Naive thymus-derived CD8-positive, alpha-beta T cell (primary cell): ENCODE data around the gene PLPP4. TPM values are rescaled to one million over a fixed set of nuclear protein-coding genes. Genes with fewer than 3 reads are reported as not detected.
"Not testable (repeated sequence)": the region's sequence is repeated elsewhere in the genome, so short reads cannot be mapped to it uniquely, and the experiment has no call there.

Experiments
- ATAC-seq, 2 donors: fragments of 150-1000 bp; cut with Tn5 transposase in 1 of 2; sonication (Bioruptor Pico), chemical (Tn5 transposase) in 1 of 2; 1 replicate in 1 of 2; 2 replicates in 1 of 2; pipeline ENCODE4 v1.10.0; 2021; ENCODE audit warnings: mild to moderate bottlenecking in 2 of 2, moderate library complexity in 2 of 2
- POLR2A ChIA-PET: fragments of 350-600 bp; sonication (Branson Sonifier 250); formaldehyde crosslinking; loops from one replicate; lab custom pipeline; 2021; ENCODE audit warnings: antibody characterized with exemption; lab: Charles Lee
- DNase-seq, 10 donors: peaks; one replicate each; pipeline versions ENCODE4 v3.0.0 to v3.0.0-alpha.2; 2020 to 2022
- H3K27ac Mint-ChIP-seq, 10 donors: one replicate each; pipeline ENCODE4 v1.8.0; 2020 to 2022; ENCODE audit warnings: mild to moderate bottlenecking in 10 of 10, mixed read lengths in 10 of 10, moderate library complexity in 4 of 10, inconsistent platforms in 1 of 10
- H3K27me3 Mint-ChIP-seq, 5 donors: one replicate each; pipeline ENCODE4 v1.8.0; 2021 to 2022; ENCODE audit warnings: mixed read lengths in 5 of 5
- H3K36me3 Mint-ChIP-seq, 3 donors: one replicate each; pipeline ENCODE4 v1.8.0; 2020 to 2022; ENCODE audit warnings: mixed read lengths in 3 of 3, mild to moderate bottlenecking in 2 of 3, inconsistent platforms in 1 of 3
- H3K4me1 Mint-ChIP-seq, 4 donors: one replicate each; pipeline ENCODE4 v1.8.0; 2021 to 2022; ENCODE audit warnings: mixed read lengths in 4 of 4
- H3K4me3 Mint-ChIP-seq, 10 donors: one replicate each; pipeline ENCODE4 v1.8.0; 2020 to 2022; ENCODE audit warnings: mild to moderate bottlenecking in 10 of 10, mixed read lengths in 10 of 10, moderate library complexity in 6 of 10, inconsistent platforms in 1 of 10
- H3K9me3 Mint-ChIP-seq, 9 donors: one replicate each; pipeline ENCODE4 v1.8.0; 2020 to 2022; ENCODE audit warnings: mixed read lengths in 9 of 9, mild to moderate bottlenecking in 3 of 9, inconsistent platforms in 1 of 9, moderate library complexity in 1 of 9
- polyA plus RNA-seq, 3 donors: library from polyadenylated mRNA; unstranded; fragments of 300-500 nt; fragmentation: Illumina TruSeq; gene quantifications; one replicate each; pipeline ENCODE4 v1.2.3, GENCODE V29; 2021
- total RNA-seq, 8 experiments: library from RNA in 2 of 8; stranded (reverse) in 2 of 8; gene quantifications; one replicate each; pipeline ENCODE4 v1.2.3 and lab custom pipeline; 2021 to 2026

PLPP4 gene
- total and polyA plus RNA-seq, 5 experiments from 2014 or later = not detected

DNA sequence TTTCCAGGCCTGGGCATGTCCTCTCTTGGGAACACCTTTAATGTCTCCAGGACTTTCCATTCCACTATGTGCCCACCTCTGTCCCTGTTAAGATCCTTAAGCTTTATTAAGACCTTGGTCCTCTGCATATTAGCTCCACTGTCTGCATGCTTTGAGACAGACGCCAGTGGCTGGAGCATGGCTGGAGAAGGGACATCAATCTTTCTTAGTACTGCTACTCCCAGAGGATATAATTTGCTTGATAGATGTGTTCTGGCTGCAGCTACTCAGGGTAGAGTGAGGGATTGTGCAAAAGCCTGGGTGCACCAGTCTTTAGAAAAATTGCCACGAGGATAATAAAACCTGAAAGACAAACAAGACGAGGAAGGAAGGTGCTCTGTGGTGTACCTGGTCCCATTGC, 42.9 kb downstream of the PLPP4 start:
- Mint-ChIP-seq H3K4me3 (no peak overlapping the region), H3K27me3 (peaks cover 0 to 10% (median 2%) of the 10 kb centered on the region in 5 donors)
- no peak for DNase-seq

DNA sequence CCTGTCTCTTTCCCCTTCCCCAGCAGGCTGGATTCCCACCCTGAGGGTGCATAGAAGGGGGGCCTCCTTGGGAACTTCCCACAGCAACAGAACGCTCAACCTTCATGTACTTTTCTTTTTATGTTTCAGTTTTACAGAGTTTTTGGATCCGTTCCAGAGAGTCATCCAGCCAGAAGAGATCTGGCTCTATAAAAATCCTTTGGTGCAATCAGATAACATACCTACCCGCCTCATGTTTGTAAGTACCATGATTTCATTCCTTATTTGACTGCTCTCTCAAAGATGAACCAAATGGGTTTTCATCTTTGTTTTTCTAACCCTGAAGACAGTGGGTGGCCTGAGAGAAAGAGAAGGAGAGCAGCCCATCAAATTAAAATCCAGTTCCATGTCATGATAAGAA, 46.7 kb downstream of the PLPP4 start:
- POLR2A ChIA-PET = no interaction called here
- peaks cover 0 to 21% (median 5%) of the 10 kb centered on the region in 5 donors for H3K27me3 Mint-ChIP-seq
- no peaks in the 10 kb centered on the region for H3K36me3 Mint-ChIP-seq
- DNase-seq = no peak
- peaks cover 0 to 4% (median 0%) of the 10 kb centered on the region in 9 donors for H3K9me3 Mint-ChIP-seq
- H3K4me1 Mint-ChIP-seq = no peaks in the 10 kb centered on the region
- no peak overlapping the region for H3K4me3 Mint-ChIP-seq
- H3K27ac Mint-ChIP-seq = no peak overlapping the region
- ATAC-seq = no peak

More for the DNA sequence above, 42.9 kb downstream of the PLPP4 start:
- Mint-ChIP-seq H3K27ac (no peak overlapping the region), H3K36me3 (no peaks in the 10 kb centered on the region), H3K4me1 (no peaks in the 10 kb centered on the region), H3K9me3 (peaks cover 0 to 4% (median 0%) of the 10 kb centered on the region in 9 donors)
- no peak for ATAC-seq
- POLR2A ChIA-PET = no interaction called here

DNA sequence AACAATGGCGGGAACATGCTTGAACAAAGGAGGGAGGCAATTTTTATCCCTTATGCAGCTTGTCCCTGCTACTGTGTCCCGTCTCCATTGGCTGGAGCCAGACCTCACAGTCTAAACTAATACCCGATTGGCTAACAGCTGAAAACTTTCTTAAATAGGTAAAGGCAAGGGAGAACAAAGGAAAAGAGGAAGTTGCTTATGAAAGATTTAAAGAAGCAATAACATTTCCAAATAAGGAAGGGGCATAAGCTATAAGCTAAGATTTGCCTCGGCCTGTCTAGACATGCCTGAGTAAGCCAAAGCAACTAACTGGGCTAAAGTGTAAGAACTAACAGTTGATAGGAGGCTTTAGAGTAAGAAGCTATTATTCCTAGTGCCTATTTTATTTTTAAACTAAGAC, 47.2 kb downstream of the PLPP4 start:
- POLR2A ChIA-PET, H3K9me3 Mint-ChIP-seq, H3K4me3 Mint-ChIP-seq, H3K36me3 Mint-ChIP-seq, ATAC-seq, DNase-seq, H3K4me1 Mint-ChIP-seq, H3K27ac Mint-ChIP-seq: not testable (repeated sequence)
- H3K27me3 Mint-ChIP-seq = peaks cover 0 to 21% (median 5%) of the 10 kb centered on the region in 5 donors

DNA sequence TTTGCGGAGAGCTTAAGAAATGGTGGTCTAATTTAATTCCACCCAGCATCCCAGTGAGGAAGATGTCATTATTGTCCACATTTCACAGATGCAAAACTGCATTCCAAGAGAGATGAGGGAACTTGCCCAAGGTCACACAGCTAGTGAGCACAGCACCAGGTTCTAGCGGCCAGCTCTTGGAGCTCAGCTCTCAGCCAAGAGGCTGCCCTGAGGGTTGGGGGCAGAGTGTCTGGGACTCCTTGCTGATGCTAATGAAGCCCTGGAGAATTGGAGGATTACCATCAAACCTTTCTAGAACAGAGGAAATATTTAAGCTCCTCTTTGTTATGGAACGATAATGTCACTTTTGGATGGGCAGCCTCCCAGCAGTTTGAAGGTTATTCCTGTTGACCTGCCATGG, 48.0 kb downstream of the PLPP4 start:
- DNase-seq (no peak), ATAC-seq (no peak)
- H3K4me1 Mint-ChIP-seq = no peaks in the 10 kb centered on the region
- no peak overlapping the region for H3K27ac Mint-ChIP-seq
- POLR2A ChIA-PET = no interaction called here
- H3K4me3 Mint-ChIP-seq = no peak overlapping the region
- no peaks in the 10 kb centered on the region for H3K36me3 Mint-ChIP-seq
- H3K27me3 Mint-ChIP-seq = peaks cover 0 to 16% (median 5%) of the 10 kb centered on the region in 5 donors
- H3K9me3 Mint-ChIP-seq = peaks cover 0 to 4% (median 0%) of the 10 kb centered on the region in 9 donors

DNA sequence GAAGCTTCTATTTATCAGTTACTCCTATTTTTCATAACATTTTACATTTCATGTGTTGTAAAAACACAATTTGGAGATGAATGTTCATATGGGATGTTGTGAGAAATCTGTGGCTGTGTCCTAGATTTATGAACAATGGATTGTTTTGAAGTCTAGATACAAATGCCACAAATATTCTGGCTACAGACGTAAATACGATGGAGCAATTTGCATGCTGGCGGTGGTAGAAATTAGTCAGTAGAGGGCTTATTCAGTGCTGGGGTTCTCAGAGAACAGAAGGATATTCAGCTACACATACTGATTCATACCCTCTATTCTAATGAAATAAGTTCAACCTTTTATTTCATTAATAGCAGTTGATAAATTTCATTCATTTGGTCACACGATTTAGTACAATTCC, 48.8 kb downstream of the PLPP4 start:
- DNase-seq (no peak), ATAC-seq (no peak)
- Mint-ChIP-seq H3K9me3 (peaks cover 0 to 4% (median 0%) of the 10 kb centered on the region in 9 donors), H3K36me3 (no peaks in the 10 kb centered on the region), H3K27ac (no peak overlapping the region), H3K27me3 (peaks cover 0 to 19% (median 5%) of the 10 kb centered on the region in 5 donors), H3K4me1 (no peaks in the 10 kb centered on the region), H3K4me3 (no peak overlapping the region)
- POLR2A ChIA-PET = no interaction called here

DNA sequence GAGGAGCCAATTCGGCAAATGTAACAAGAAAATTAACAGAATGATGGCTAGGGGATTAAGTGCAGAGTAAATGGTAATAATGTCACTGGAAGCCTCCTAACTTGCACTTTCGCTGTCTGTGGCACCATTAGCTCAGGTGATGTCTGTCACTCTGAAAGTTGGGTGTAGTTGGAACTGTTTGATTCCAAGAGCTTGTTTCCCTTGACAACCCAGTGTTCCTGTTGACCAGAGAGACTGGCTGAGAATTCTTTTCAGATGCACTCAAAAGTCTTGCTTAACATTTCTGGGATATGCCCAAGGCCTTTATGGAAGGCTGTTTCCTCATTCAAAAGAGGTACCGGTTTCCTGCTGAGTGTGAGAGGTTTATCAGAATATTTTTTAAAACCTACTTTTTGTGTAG, 49.6 kb downstream of the PLPP4 start:
- Mint-ChIP-seq H3K27me3 (peaks cover 0 to 19% (median 5%) of the 10 kb centered on the region in 5 donors), H3K36me3 (no peaks in the 10 kb centered on the region), H3K9me3 (peaks cover 0 to 4% (median 0%) of the 10 kb centered on the region in 9 donors), H3K4me1 (no peaks in the 10 kb centered on the region), H3K4me3 (no peak overlapping the region), H3K27ac (no peak overlapping the region)
- no peak for ATAC-seq
- DNase-seq = no peak
- POLR2A ChIA-PET = no interaction called here

DNA sequence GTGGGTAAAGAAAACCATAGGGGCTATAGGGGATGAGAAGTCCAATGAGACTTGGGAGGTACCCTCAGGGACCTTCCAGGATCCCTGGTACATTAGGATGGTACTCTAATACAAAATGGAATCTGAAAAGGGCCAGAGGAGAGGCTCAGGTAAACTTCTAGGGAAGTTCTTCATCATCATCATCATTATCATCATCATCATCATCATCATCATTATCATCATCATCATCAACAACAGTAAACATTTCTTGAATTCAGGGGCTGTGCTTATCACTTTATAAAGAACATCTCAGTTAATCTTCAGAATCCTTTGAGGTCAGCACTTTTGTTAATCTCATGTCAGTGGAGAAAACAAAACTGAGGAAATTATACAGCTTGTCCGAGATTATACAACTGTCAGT, 50.1 kb downstream of the PLPP4 start:
- ATAC-seq (no peak), DNase-seq (no peak)
- H3K9me3 Mint-ChIP-seq = peaks cover 0 to 4% (median 0%) of the 10 kb centered on the region in 9 donors
- H3K36me3 Mint-ChIP-seq = no peaks in the 10 kb centered on the region
- no peak overlapping the region for H3K4me3 Mint-ChIP-seq
- no peaks in the 10 kb centered on the region for H3K4me1 Mint-ChIP-seq
- POLR2A ChIA-PET = no interaction called here
- peaks cover 0 to 19% (median 5%) of the 10 kb centered on the region in 5 donors for H3K27me3 Mint-ChIP-seq
- no peak overlapping the region for H3K27ac Mint-ChIP-seq

DNA sequence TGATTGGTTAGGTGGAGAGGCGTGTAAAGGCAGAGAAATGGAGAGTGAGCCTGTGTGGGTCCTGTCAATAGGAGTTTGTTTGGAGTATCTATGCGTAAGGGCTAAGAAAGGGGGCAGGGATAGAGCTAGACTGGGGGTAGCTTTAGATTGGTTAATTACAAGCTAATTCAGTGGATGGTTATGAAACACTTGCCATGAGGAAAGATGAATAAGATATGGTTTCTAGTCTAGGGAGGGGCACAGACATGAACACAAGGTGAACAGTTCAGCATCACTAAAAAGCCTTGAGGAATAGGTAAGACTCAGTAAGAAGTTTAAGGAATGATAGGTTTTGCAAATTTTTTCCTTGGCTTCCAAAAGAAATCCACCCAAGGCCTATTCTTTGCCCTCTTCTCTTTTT, 50.6 kb downstream of the PLPP4 start:
- POLR2A ChIA-PET = no interaction called here
- H3K9me3 Mint-ChIP-seq = peaks cover 0 to 4% (median 0%) of the 10 kb centered on the region in 9 donors
- no peak for ATAC-seq
- no peak overlapping the region for H3K4me3 Mint-ChIP-seq
- H3K27me3 Mint-ChIP-seq = peaks cover 0 to 19% (median 5%) of the 10 kb centered on the region in 5 donors
- no peak for DNase-seq
- no peaks in the 10 kb centered on the region for H3K4me1 Mint-ChIP-seq
- H3K27ac Mint-ChIP-seq = no peak overlapping the region
- no peaks in the 10 kb centered on the region for H3K36me3 Mint-ChIP-seq

DNA sequence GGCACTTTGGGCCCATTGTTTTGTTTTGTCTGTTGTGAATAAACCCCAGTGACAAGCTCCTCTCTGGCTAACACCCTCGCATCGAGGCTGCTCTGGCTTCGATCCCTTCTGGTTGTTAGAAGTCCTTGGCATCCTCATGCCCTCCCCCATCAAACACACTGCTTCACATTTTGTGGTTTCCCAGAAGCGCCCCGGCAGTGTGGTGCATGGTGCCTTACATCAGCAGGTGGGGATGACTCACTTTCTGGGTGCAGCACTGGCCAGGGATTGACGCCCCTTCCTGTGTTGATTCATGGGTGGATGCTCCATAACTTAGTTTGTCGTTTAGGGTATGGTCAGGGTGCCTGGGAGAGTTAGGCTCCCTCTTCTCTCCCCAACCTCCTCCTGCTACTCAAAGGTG, 51.4 kb downstream of the PLPP4 start:
- ATAC-seq (no peak), DNase-seq (no peak)
- Mint-ChIP-seq H3K27ac (no peak overlapping the region), H3K4me1 (no peaks in the 10 kb centered on the region), H3K36me3 (no peaks in the 10 kb centered on the region), H3K4me3 (no peak overlapping the region), H3K27me3 (peaks cover 0 to 20% (median 5%) of the 10 kb centered on the region in 5 donors), H3K9me3 (peaks cover 0 to 7% (median 0%) of the 10 kb centered on the region in 9 donors)
- POLR2A ChIA-PET = no interaction called here

DNA sequence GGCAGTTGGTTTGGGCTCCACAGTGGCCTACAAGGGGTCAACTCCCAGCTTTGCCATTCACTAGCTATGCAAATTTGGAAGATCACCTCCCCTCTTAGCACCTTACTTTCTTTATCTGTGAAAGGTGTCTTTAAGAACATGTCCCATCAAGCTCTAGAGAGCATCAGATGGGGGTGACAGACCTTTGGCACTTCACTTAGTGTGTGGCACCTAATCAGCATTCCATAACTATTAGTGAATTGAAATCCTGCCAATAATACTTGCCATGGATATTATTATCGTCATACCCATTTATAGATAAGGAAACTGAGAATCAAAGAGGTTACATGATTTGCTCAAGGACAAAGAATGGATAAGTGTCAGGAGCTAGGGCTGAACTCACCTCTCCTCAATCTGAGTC, 51.9 kb downstream of the PLPP4 start:
- H3K27me3 Mint-ChIP-seq = peaks cover 0 to 20% (median 5%) of the 10 kb centered on the region in 5 donors
- no peaks in the 10 kb centered on the region for H3K4me1 Mint-ChIP-seq
- H3K4me3 Mint-ChIP-seq = no peak overlapping the region
- ATAC-seq = no peak
- POLR2A ChIA-PET = no interaction called here
- H3K9me3 Mint-ChIP-seq = peaks cover 0 to 12% (median 0%) of the 10 kb centered on the region in 9 donors
- H3K27ac Mint-ChIP-seq = no peak overlapping the region
- no peaks in the 10 kb centered on the region for H3K36me3 Mint-ChIP-seq
- no peak for DNase-seq

DNA sequence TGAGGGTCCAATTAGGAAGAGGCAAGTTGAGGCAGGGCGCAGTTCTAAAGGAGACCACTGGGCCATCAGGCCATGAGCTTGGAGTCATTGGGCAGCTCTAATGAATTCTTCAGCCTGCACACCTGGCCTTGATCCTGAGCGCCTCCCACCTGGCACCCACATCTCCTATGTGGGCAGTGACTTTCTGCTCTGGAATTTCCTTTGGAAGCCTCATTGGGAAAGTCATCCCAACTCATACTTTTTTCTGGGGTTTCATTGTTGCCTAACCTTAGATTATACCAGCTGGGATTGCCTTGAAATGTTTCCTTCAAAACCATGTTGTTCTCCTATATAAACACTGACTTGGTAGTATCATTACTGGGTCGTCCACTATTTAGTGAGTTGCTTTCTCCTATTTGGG, 54.1 kb downstream of the PLPP4 start:
- DNase-seq = no peak
- Mint-ChIP-seq H3K27me3 (peaks cover 0 to 17% (median 5%) of the 10 kb centered on the region in 5 donors), H3K36me3 (no peaks in the 10 kb centered on the region), H3K27ac (no peak overlapping the region), H3K4me3 (no peak overlapping the region), H3K9me3 (peaks cover 0 to 18% (median 2%) of the 10 kb centered on the region in 9 donors), H3K4me1 (no peaks in the 10 kb centered on the region)
- POLR2A ChIA-PET = no interaction called here
- ATAC-seq = no peak

DNA sequence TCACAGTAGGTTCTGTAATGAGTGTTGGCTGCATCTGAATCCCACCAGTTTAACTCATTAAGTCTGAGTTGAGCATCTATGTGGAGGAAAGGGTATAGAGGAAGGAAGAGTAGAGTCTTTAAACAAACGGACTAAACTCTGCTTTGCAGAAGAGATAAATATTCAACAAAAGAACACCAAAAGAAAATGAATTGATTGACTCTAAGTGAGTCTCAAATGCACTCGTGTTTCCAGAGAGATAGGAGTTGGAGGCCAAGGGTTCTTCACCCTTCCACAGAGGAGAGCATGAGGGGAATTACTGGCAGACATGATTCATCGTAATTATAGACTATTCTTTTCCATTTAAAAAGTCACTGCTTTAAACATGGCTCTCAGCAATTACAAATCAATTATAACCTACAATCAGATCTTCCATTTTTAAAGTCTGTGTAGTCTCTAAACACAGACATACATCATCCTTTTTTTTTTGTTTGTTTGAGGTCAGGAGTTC, 56.3 kb downstream of the PLPP4 start:
- POLR2A ChIA-PET = no interaction called here
- DNase-seq = no peak
- peaks cover 0 to 10% (median 2%) of the 10 kb centered on the region in 5 donors for H3K27me3 Mint-ChIP-seq

DNA sequence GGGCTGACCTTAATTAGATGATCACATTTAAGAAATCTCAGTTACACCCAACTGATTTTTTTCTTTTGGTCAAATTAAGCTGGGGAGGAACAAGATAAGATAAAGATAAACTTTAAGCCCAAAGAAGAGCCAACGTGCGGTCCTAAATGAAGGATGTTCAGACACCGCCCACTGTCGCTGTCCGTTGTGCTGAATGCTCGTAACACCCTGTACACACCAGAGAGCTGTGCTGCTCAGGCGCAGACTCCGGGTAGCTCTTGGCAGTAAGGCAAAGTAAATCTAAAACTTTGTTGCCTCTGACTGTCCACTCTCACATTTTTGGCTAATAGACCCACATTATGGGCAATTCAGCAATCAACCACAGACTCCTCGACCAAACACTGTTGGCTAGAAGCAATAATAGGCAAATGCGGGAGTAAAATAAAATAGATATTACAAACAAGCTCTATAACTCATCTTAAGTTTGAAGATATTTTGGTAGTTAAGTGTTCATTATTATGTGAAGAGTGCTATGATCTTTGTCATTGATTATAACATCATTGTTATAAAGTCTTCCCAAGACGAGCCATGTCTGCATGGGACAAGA, 57.1 kb downstream of the PLPP4 start:
- DNase-seq (no peak), ATAC-seq (no peak)
- H3K27me3 Mint-ChIP-seq = peaks cover 0 to 10% (median 2%) of the 10 kb centered on the region in 5 donors
- H3K4me3 Mint-ChIP-seq = no peak overlapping the region
- no peak overlapping the region for H3K27ac Mint-ChIP-seq
- no peaks in the 10 kb centered on the region for H3K36me3 Mint-ChIP-seq
- H3K9me3 Mint-ChIP-seq = peaks cover 0 to 18% (median 2%) of the 10 kb centered on the region in 9 donors
- POLR2A ChIA-PET = no interaction called here
- H3K4me1 Mint-ChIP-seq = no peaks in the 10 kb centered on the region

More for the DNA sequence above, 56.3 kb downstream of the PLPP4 start:
- no peak for ATAC-seq
- H3K4me1 Mint-ChIP-seq = no peaks in the 10 kb centered on the region
- H3K36me3 Mint-ChIP-seq = no peaks in the 10 kb centered on the region
- no peak overlapping the region for H3K4me3 Mint-ChIP-seq
- peaks cover 0 to 18% (median 2%) of the 10 kb centered on the region in 9 donors for H3K9me3 Mint-ChIP-seq
- H3K27ac Mint-ChIP-seq = no peak overlapping the region

DNA sequence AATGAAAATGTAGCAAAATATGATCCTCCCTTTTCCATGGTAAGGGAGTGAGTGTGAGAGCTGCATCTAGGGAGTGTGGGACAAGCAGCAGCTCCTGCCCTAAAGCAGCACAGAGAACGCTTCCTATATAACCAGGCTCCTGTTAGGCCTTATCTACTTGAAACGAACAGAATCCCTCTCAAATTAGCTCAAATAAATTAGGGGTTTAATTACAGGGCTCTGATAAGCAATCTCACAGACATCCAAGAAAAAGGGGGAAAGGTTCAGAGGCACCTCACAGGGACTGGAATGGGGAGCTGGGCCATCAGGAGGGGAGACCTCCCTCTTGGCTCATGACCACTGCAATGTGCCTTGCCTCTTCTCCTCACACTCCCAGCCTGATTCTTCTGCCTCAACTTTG, 57.9 kb downstream of the PLPP4 start:
- H3K9me3 Mint-ChIP-seq = peaks cover 0 to 18% (median 2%) of the 10 kb centered on the region in 9 donors

More for the DNA sequence above, 57.9 kb downstream of the PLPP4 start:
- Mint-ChIP-seq H3K4me3 (no peak overlapping the region), H3K27ac (no peak overlapping the region), H3K4me1 (no peaks in the 10 kb centered on the region), H3K27me3 (peaks cover 0 to 9% (median 2%) of the 10 kb centered on the region in 5 donors), H3K36me3 (no peaks in the 10 kb centered on the region)
- POLR2A ChIA-PET = no interaction called here
- ATAC-seq = no peak
- no peak for DNase-seq
